GM23248 (cell line): ENCODE measurements around the gene TAS2R14.

Source experiments
- EZH2 ChIP-seq: fragments of 200-600 bp; sonication (generic); IDR thresholded peaks from 2 replicates; pipeline ENCODE4 v1.6.1; 2018; ENCODE audit warnings: antibody characterized with exemption, mild to moderate bottlenecking; ENCODE audit not compliant: insufficient read depth, poor library complexity, severe bottlenecking
- EZH2phosphoT487 ChIP-seq: fragments of 200-600 bp; sonication (generic); IDR thresholded peaks from 2 replicates; pipeline ENCODE4 v1.6.1; 2018; ENCODE audit warnings: antibody characterized with exemption, moderate library complexity, mild to moderate bottlenecking, low read depth; ENCODE audit not compliant: insufficient read depth

- TF ChIP-seq EZH2 = no peak
- no peak for TF ChIP-seq EZH2phosphoT487
These were observed 19.3 kb downstream of the TAS2R14 start for GRCh38 chr12:10919809-10920208.
